Stimulated activated naive CD8-positive, alpha-beta T cell treated with anti-CD3 and anti-CD28 coated beads, Interleukin-15, Interleukin-2, amounts not matched to agents 100 U/mL and 50 U/mL, for 24 hours (primary cell): ENCODE results near the gene FLG.
"Not testable (repeated sequence)": the region's sequence is repeated elsewhere in the genome, so short reads cannot be mapped to it uniquely, and the experiment has no call there.

Experiments
- ATAC-seq: fragments of 150-1000 bp; cut with Tn5 transposase; one replicate; pipeline ENCODE4 v1.10.0; 2021
- DNase-seq: peaks from one replicate; pipeline ENCODE4 v3.0.0; 2021

The FLG gene

DNA sequence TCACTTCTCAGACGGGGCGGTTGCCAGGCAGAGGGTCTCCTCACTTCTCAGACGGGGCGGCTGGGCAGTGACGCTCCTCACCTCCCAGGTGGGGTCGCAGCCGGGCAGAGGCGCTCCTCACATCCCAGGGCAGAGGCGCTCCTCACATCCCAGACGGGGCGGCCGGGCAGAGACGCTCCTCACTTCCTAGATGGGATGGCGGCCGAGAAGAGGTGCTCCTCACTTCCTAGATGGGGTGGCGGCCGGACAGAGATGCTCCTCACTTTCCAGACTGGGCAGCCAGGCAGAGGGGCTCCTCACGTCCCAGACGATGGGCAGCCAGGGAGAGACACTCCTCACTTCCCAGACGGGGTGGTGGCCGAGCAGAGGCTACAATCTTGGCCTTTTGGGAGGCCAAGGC, 68.6 kb downstream of the FLG start:
- ATAC-seq, DNase-seq: not testable (repeated sequence)
